HG03460 (cell line): ENCODE results near the gene COL19A1.
"Not testable (repeated sequence)": the region's sequence is repeated elsewhere in the genome, so short reads cannot be mapped to it uniquely, and the experiment has no call there.

Experiments
- ATAC-seq: cut with Tn5 transposase; IDR thresholded peaks from one replicate; pipeline ENCODE4 v1.9.1; 2021; ENCODE audit not compliant: unreplicated experiment

Gene COL19A1

GRCh38 chr6:69954733-69955132 lies 88.4 kb downstream of the COL19A1 start:
- ATAC-seq: no peak

- no peak for ATAC-seq
These were observed 91.7 kb downstream of the COL19A1 start for GRCh38 chr6:69957985-69958559.

GRCh38 chr6:69958978-69959377 lies 92.6 kb downstream of the COL19A1 start:
- no peak for ATAC-seq

GRCh38 chr6:69965974-69966373 lies 99.6 kb downstream of the COL19A1 start:
- ATAC-seq: not testable (repeated sequence)

- no peak for ATAC-seq
These were observed 106.8 kb downstream of the COL19A1 start for GRCh38 chr6:69973138-69973537.

- no peak for ATAC-seq
These were observed 107.4 kb downstream of the COL19A1 start for GRCh38 chr6:69973763-69974162.

- ATAC-seq: no peak
These were observed 107.8 kb downstream of the COL19A1 start for GRCh38 chr6:69974193-69974592.

- no peak for ATAC-seq
These were observed 110.3 kb downstream of the COL19A1 start for GRCh38 chr6:69976591-69977090.

GRCh38 chr6:69980624-69981023 lies 114.3 kb downstream of the COL19A1 start:
- ATAC-seq: no peak

GRCh38 chr6:69984506-69984905 lies 118.2 kb downstream of the COL19A1 start:
- no peak for ATAC-seq

- peak; percentile 48 for ATAC-seq
These were observed 118.8 kb downstream of the COL19A1 start for GRCh38 chr6:69985180-69985579.

- ATAC-seq: no peak
These were observed 121.2 kb downstream of the COL19A1 start for GRCh38 chr6:69987550-69987949.

- ATAC-seq: no peak
These were observed 122.2 kb downstream of the COL19A1 start for GRCh38 chr6:69988458-69989126.

- ATAC-seq: no peak
These were observed 127.9 kb downstream of the COL19A1 start for GRCh38 chr6:69994251-69994650.

GRCh38 chr6:70008189-70008588 lies 141.8 kb downstream of the COL19A1 start:
- ATAC-seq: no peak

- not testable (repeated sequence) for ATAC-seq
These were observed 144.0 kb downstream of the COL19A1 start for GRCh38 chr6:70010339-70010738.

GRCh38 chr6:70023201-70023600 lies 156.8 kb downstream of the COL19A1 start:
- not testable (repeated sequence) for ATAC-seq

- ATAC-seq: no peak
These were observed 161.9 kb downstream of the COL19A1 start for GRCh38 chr6:70028246-70028645.

- no peak for ATAC-seq
These were observed 162.6 kb downstream of the COL19A1 start for GRCh38 chr6:70028926-70029325.

GRCh38 chr6:70033781-70034180 lies 167.4 kb downstream of the COL19A1 start:
- no peak for ATAC-seq

GRCh38 chr6:70037445-70037844 lies 171.1 kb downstream of the COL19A1 start:
- ATAC-seq: no peak

GRCh38 chr6:70040766-70041165 lies 174.4 kb downstream of the COL19A1 start:
- no peak for ATAC-seq

- ATAC-seq: no peak
These were observed 175.1 kb downstream of the COL19A1 start for GRCh38 chr6:70041411-70041810.
